Aorta (tissue), 5 donors: Measurements from ENCODE around the gene PCP2. TPM values are rescaled to one million over a fixed set of nuclear protein-coding genes. Genes with fewer than 3 reads are reported as not detected.

ENCODE experiments used
- ATAC-seq: fragments of 200-7000 bp; cut with Tn5 transposase; one replicate; pipeline ENCODE4 v1.9.1; 2022; ENCODE audit warnings: moderate library complexity; ENCODE audit not compliant: low FRiP score
- DNase-seq, 2 donors: peaks; one replicate each; pipeline ENCODE4 v3.0.0-alpha.2; 2020
- H3K27ac ChIP-seq, 2 donors: one replicate each; pipeline ENCODE4 v1.5.1; 2013; ENCODE audit warnings: low read length in 2 of 2, mild to moderate bottlenecking in 2 of 2, moderate library complexity in 2 of 2, control low read depth in 1 of 2, inconsistent platforms in 1 of 2, low read depth in 1 of 2
- H3K27me3 ChIP-seq, 2 donors: one replicate each; pipeline ENCODE4 v1.6.1; 2013; ENCODE audit warnings: control low read depth in 1 of 2, low read length in 1 of 2, mild to moderate bottlenecking in 1 of 2, moderate library complexity in 1 of 2; ENCODE audit not compliant: insufficient read depth in 2 of 2, control insufficient read depth in 1 of 2
- H3K36me3 ChIP-seq, 2 donors: one replicate each; pipeline ENCODE4 v1.6.1; 2013; ENCODE audit warnings: control low read depth in 1 of 2, low read length in 1 of 2, mild to moderate bottlenecking in 1 of 2; ENCODE audit not compliant: insufficient read depth in 2 of 2, control insufficient read depth in 1 of 2
- H3K4me1 ChIP-seq, 2 donors: one replicate each; pipeline ENCODE4 v1.6.1; 2013; ENCODE audit warnings: low read length in 2 of 2, control low read depth in 1 of 2, mild to moderate bottlenecking in 1 of 2, moderate library complexity in 1 of 2; ENCODE audit not compliant: insufficient read depth in 2 of 2, control insufficient read depth in 1 of 2
- H3K4me3 ChIP-seq, 2 donors: one replicate each; pipeline ENCODE4 v1.5.1; 2013; ENCODE audit warnings: low read length in 2 of 2, control low read depth in 1 of 2, mild to moderate bottlenecking in 1 of 2
- H3K9me3 ChIP-seq: one replicate; pipeline ENCODE4 v1.6.1; 2013; ENCODE audit warnings: mild to moderate bottlenecking, low read length; ENCODE audit not compliant: control insufficient read depth
- WGBS, 2 donors: extraction: QIAGEN DNeasy Blood & Tissue Kit; methylation state at CpG; one replicate each; pipeline ENCODE4 v1.1.7; 2013; 5-methylcytosine and 5-hydroxymethylcytosine counted together
- intact Hi-C, 2 donors: fragments of 100-400 bp; cut with DNase I; formaldehyde crosslinking; loops; one replicate each; pipeline versions ENCODE4 v1.14.2 to v1.15.0; 2022
- polyA plus RNA-seq, 2 donors: library from polyadenylated mRNA; stranded (reverse); fragments of 200-250 nt; gene quantifications; one replicate each; pipeline ENCODE4 v1.2.3, GENCODE V29; 2013
- total RNA-seq, 2 donors: library from RNA; stranded (reverse); fragmentation: NEBNext Ultra II Directional; extraction: Animal tissue kit (Norgen Biotek cat#: 25700); gene quantifications; one replicate each; pipeline ENCODE4 v1.2.1, GENCODE V29; 2021
- donor health status: healthy with polysubstance abuse.
- donor health status: Bipolar disorder and iron deficiency.
- donor health status: DM: no; HTN: no; CAD: no.
- donor health status: DM: no; HTN: no; CAD: no.
- donor health status: DM: yes; HTN: yes; CAD: no.

Gene PCP2
- total and polyA plus RNA-seq, 4 donors: not detected

- 5 to 6% methylated on average over 15 of the region's 15 CpGs for WGBS, 2 donors
Measured at GRCh38 chr19:7628589-7629311, 4.8 kb downstream of the PCP2 start.

GRCh38 chr19:7627166-7627565 is 6.4 kb downstream of the PCP2 start:
- 90 to 96% methylated on average over 24 of the region's 24 CpGs for WGBS, 2 donors
- no peak overlapping the region for H3K27ac ChIP-seq
- intact Hi-C loops: no loop called here
- peaks cover 0 to 3% of the 10 kb centered on the region in 2 donors for H3K4me1 ChIP-seq
- peaks cover 0 to 7% of the 10 kb centered on the region in 2 donors for H3K36me3 ChIP-seq
- no peaks in the 10 kb centered on the region for H3K27me3 ChIP-seq
- no peak overlapping the region for H3K4me3 ChIP-seq
- no peak for ATAC-seq
- H3K9me3 ChIP-seq: no peaks in the 10 kb centered on the region
- no peak for DNase-seq

More at GRCh38 chr19:7628589-7629311, 4.8 kb downstream of the PCP2 start:
- peaks cover 0 to 3% of the 10 kb centered on the region in 2 donors for H3K4me1 ChIP-seq
- H3K9me3 ChIP-seq: no peaks in the 10 kb centered on the region
- H3K27me3 ChIP-seq: no peaks in the 10 kb centered on the region
- peak overlapping the region; percentile 85 to 88 for H3K4me3 ChIP-seq
- no peaks in the 10 kb centered on the region for H3K36me3 ChIP-seq
- ATAC-seq (no peak), DNase-seq (no peak)
- intact Hi-C loops: loop anchor here in 1 of 2 donors (2.0 kb wide), 1 partner anchor 52 kb away; the partner anchor contains the start of gene TRAPPC5
- H3K27ac ChIP-seq: peak overlapping the region in 1 of 2 donors; percentile 2

GRCh38 chr19:7625763-7626372 is 7.7 kb downstream of the PCP2 start:
- intact Hi-C loops: no loop called here
- 95 to 97% methylated on average over 34 of the region's 34 CpGs for WGBS, 2 donors
- Histone ChIP-seq H3K27ac (no peak overlapping the region), H3K9me3 (no peaks in the 10 kb centered on the region), H3K36me3 (peaks cover 0 to 7% of the 10 kb centered on the region in 2 donors), H3K27me3 (no peaks in the 10 kb centered on the region), H3K4me1 (peaks cover 0 to 3% of the 10 kb centered on the region in 2 donors), H3K4me3 (no peak overlapping the region)
- no peak for ATAC-seq
- no peak for DNase-seq

- intact Hi-C loops: no loop called here
- Histone ChIP-seq H3K27ac (no peak overlapping the region), H3K27me3 (no peaks in the 10 kb centered on the region), H3K9me3 (no peaks in the 10 kb centered on the region), H3K4me3 (no peak overlapping the region), H3K36me3 (peaks cover 0 to 7% of the 10 kb centered on the region in 2 donors), H3K4me1 (no peaks in the 10 kb centered on the region)
- ATAC-seq (no peak), DNase-seq (no peak)
- 89 to 90% methylated on average over 17 of the region's 17 CpGs for WGBS, 2 donors
Measured at GRCh38 chr19:7624810-7625209, 8.7 kb downstream of the PCP2 start.

GRCh38 chr19:7623725-7624603 is 9.6 kb downstream of the PCP2 start:
- Histone ChIP-seq H3K4me1 (no peaks in the 10 kb centered on the region), H3K27ac (no peak overlapping the region), H3K36me3 (peaks cover 0 to 7% of the 10 kb centered on the region in 2 donors), H3K27me3 (no peaks in the 10 kb centered on the region), H3K4me3 (no peak overlapping the region), H3K9me3 (no peaks in the 10 kb centered on the region)
- no peak for DNase-seq
- no peak for ATAC-seq
- intact Hi-C loops: no loop called here
- WGBS, 2 donors: 93% methylated on average over 39 of the region's 39 CpGs

GRCh38 chr19:7622933-7623685 is 10.4 kb downstream of the PCP2 start:
- H3K4me1 ChIP-seq: no peaks in the 10 kb centered on the region
- no peaks in the 10 kb centered on the region for H3K27me3 ChIP-seq
- H3K4me3 ChIP-seq: no peak overlapping the region
- WGBS, 2 donors: 81 to 87% methylated on average over 16 of the region's 16 CpGs
- H3K27ac ChIP-seq: no peak overlapping the region
- ATAC-seq (no peak), DNase-seq (no peak)
- intact Hi-C loops: no loop called here
- peaks cover 0 to 7% of the 10 kb centered on the region in 2 donors for H3K36me3 ChIP-seq
- no peaks in the 10 kb centered on the region for H3K9me3 ChIP-seq

- H3K4me3 ChIP-seq: no peak overlapping the region
- H3K36me3 ChIP-seq: peaks cover 0 to 7% of the 10 kb centered on the region in 2 donors
- no peaks in the 10 kb centered on the region for H3K9me3 ChIP-seq
- ATAC-seq (no peak), DNase-seq (no peak)
- H3K4me1 ChIP-seq: no peaks in the 10 kb centered on the region
- H3K27me3 ChIP-seq: no peaks in the 10 kb centered on the region
- intact Hi-C loops: no loop called here
- no peak overlapping the region for H3K27ac ChIP-seq
- WGBS, 2 donors: 94% methylated on average over 55 to 57 of the region's 57 CpGs
Measured at GRCh38 chr19:7620442-7621412, 12.8 kb downstream of the PCP2 start.
